Astrocyte of the hippocampus (primary cell): ENCODE results near the gene LY6G6D.
"Not testable (repeated sequence)": the region's sequence is repeated elsewhere in the genome, so short reads cannot be mapped to it uniquely, and the experiment has no call there.

ENCODE experiments used
- DNase-seq: peaks from one replicate; pipeline ENCODE4 v3.0.0; 2011; ENCODE audit warnings: low read depth, low spot score

LY6G6D gene

DNA sequence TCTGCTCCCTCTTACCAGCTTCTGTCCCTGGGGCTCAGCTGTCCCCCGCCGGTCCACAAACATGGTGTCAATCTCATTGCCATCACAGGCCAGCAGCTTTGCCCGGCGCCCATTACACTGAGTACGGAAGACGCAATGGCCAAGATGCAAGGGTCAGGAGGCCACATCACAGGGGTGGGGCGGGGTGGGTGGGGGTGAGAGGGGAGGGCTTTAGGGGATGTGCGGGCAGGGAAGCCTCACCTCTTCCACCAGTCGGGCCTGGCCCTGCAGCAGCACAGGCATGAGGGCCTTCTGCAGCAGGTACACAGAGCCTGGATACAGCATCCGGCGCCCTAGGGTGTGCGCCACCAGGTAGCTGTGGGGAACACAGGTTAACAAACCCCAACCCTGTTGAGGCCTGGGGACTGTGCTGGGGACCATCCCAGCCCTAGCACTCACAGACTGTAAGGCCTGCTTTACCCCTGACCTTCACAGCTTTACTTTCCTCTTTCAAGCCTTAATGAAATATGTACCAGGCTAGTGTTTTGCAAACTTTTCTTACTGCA lies 23.5 kb upstream of the LY6G6D start:
- DNase-seq = no peak

DNA sequence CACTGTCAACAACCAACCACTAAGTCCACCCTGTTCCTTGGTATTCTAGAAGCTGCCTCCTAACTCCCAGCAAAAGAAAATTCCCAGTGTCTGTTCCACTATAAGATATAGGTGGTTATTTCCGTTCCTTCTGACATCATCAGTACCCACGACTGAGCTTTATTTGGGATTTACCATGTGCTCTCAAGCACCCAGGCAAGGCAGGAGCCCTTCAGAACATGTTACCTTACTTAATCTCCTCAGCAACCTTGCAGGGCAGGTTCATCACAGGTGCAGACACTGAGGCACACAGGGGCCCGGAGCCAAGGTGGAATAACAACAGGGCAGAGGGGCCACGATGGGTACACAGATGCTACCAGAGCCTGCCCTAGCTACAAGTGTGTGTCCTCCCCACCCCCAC lies 22.8 kb upstream of the LY6G6D start:
- no peak for DNase-seq

DNA sequence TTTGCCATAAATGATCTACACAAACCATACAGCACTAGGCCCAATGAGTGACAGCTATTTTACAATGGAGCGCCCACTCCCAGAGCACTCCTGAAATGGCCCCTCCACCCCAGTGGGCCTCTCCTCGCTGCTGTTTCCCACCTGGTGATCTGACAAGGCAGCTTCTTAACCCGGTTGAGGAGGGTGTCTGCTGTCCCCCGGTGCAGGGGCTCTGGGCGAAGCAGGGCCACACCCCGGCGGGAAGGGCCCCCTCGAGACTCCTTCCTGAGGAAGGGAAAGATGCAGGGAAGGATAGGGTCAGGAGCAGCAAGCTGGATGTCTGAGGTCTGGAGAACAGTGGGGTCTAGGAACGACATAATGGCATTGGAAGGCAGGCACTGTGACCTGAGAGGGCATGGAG lies 22.3 kb upstream of the LY6G6D start:
- DNase-seq = no peak

DNA sequence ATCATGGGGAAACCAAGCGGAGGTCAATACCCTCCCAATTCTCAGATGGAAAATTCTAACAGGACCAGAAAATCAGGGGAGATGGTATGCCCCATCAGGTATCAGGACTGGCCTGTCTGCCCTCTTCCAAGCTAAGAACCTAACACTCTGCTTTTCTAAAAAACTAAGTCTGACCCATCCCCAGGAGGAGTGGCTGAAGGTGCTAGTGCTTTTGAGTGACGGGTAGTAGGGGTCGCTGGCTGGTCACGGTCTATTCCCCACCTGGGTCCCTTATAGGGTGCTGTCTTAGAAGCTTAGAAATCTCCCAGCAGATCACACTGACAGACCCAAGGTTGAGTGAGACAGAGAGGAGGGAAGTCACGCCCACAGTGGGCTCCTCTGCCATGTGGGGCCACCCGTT lies 21.6 kb upstream of the LY6G6D start:
- no peak for DNase-seq

DNA sequence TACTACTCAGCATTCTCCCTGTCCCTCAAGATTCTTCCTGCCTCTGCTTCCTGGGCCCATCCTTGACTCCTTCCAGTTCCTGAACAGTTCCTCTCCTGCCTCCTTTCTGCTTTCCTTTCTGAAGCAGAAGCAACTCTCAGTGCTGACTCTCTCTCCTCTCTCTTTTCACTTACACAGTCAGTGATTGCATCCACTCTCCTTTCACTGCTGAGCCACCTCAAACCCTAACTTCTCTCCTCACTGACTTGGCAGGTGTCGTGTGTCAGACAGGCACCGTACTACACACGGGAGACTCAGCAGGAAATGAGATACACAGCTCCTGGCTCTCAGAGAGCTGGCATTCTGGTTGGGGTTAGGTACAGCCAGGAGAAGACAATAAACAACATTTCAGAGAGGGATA lies 17.6 kb upstream of the LY6G6D start:
- no peak for DNase-seq

DNA sequence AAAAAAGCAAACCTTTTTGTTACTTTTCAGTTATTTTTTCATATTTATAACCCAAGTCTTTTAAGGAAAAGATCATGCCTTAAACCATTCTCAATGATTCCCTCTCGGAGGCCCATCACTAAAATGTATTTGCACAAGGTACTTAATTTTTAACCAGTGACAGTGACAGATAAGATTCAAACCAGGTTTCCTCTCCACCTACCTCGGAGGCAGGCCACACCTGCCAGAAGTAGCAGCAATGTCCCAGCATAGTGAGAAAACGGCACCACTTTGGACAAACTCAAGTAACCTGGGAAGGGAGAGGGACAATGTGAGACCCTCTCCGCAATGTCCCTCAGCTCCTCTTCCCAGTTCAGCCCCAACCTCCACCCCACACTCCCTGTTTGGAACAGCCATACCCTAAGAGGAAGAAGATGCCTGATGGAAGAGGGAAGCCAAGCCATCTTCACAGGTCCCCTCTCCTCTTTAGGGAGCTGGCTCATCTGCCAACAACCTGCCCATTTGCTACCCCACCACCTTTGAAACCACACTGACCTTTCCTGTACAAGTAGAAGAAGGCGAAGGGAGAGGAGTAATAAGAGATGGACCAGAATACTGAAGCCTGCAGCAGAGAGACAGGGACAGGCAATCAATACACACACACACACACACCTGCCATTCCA lies 14.3 kb upstream of the LY6G6D start:
- no peak for DNase-seq

DNA sequence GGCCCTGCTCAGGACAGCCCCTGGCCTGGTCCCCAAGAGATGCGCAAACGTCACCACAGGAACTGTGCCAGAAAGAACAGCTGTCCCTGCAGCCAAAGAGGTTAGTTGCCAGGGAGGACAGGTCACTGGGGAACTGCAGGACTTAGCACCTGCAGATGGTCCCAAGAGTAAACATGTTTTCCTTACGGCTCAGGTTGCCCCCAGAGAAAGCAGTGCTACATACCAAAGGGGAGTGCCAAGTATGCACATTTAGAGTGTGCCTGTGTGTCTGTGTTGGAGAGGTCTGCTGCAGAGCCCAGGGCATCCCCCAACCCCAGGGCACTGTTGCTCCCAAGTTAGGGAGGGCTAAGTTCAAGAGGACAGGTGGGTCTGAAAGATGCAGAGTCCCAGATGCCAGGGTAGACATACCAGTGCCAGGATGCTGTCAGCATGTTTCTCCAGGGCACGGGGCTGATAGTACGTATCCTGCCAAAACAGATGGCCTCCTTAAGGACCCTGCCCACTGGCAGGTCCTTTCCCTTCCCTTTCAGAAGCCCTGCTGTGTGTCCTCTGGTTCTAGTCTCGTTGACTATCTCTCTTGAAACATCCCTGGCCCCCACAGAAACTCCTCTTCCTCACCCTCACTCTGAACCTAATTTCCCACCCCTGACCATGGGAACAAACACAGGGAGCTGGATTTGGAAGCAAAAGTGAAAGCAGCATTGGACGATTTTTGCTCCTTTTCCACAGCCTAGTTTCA lies 13.3 kb upstream of the LY6G6D start:
- peak; percentile 41 for DNase-seq

DNA sequence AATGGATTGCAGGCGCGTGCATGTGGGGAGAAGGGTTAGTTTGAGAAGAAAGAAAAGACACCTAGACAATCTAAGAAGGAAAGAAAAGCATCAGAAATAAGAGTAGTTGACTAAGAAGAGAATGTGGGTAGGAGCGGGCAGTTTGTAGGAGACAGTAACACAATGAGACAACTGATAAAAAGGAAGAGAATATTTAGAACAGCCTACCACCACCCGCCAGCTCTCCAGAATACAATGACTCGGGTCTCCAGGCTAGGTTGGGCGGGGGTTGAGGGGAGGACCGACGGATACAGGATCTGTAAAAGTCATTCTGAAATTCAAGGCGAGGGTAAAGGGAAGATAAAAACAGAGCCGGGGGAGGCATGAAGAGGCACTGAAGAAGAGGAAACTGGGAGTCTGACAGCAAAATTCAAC lies 12.7 kb upstream of the LY6G6D start:
- no peak for DNase-seq

DNA sequence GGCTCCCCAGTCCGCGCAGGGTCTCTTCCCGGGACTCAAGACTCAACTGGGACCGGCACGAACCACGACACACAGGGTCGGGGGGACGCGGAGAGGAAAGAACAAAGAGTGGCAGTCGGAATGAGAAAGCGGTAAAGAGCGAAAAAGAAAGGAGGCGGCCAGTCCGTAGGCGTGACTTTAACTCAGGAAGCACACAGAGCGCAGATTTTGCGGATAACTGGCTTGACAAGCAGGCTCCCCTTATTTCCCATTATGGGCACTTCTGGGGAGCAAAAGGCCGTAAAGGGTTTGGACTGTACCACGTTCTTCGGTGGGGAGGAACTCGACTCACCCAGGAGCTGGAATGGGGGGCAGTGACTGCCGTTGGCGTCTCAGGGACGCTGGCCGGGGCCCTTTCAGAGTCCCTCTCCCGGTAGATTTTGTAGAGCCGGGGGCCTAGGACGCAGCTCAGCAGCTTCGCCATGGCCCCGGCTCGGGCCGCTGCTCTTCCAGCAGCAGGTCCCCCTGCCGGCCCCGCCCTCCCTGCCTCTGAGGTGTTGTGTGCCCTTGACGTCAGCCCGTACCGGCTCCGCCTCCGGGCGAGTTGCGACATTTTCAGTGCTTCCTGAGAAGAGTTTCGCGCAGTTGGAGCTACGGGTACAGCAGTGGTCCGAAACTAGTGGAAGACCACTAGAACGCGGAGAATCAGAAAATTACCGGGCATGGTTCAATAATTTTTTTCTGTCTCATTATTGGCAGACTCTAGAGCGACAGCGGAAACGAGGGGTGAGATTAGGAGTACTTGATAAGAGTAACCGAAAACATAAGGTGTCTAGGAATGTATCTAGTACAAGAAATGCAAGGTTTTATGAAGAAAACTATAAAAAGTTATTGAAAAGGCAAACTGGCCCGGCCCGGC lies 12.1 kb upstream of the LY6G6D start, which contains the start of gene ABHD16A:
TSS of gene ABHD16A (minus strand) at position 506 of the 898 bp plus-strand sequence. CDS start at position 463, 43 bp downstream.
- DNase-seq = peak; percentile 99

DNA sequence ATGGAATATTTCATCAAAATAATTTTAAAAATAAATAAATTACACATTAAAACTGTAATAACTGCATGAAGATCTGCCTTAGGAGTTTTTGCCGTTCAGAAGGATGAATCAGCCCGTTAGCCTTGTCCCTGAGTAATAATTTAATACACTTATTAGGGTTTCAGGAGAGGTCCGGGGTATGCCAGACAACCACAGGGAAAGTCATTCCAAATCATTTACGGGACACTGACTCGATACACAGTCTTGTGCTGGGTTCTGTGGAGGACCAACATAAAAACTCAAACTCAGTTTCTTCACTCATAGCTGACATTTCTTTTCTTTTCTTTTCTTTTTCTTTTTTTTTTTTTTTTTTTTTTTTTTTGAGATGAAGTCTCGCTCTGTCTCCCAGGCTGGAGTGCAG lies 9.2 kb upstream of the LY6G6D start:
- DNase-seq = no peak

DNA sequence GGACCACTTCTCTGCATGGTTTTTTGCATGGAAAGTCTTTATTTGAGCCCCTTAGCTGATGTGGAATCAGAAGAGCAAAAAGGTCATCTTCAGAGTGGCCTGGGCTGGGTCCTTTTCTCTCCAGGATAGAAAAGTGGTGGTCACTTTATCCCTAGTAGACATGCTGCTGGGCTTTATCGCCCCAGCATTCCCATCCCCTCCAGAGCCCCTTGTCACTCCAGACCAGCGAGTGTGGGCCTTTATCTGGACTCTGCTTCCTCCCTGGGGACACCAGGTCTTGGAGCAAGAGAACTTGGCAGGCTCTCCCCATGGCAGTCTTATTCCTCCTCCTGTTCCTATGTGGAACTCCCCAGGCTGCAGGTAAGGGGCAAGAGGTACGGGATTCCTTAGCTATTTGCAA lies 8.5 kb upstream of the LY6G6D start, which contains the start of gene LY6G6F:
TSS of gene LY6G6F (plus strand) at position 268 of the 400 bp plus-strand sequence. CDS start at position 309, 41 bp downstream.
- no peak for DNase-seq

DNA sequence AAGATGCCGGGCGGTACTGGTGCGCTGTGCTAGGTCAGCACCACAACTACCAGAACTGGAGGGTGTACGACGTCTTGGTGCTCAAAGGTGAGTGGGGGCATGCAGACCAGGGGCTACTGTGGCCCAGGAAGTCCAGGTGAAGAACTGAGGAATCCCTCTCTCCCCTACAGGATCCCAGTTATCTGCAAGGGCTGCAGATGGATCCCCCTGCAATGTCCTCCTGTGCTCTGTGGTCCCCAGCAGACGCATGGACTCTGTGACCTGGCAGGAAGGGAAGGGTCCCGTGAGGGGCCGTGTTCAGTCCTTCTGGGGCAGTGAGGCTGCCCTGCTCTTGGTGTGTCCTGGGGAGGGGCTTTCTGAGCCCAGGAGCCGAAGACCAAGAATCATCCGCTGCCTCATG lies 7.4 kb upstream of the LY6G6D start:
- no peak for DNase-seq

DNA sequence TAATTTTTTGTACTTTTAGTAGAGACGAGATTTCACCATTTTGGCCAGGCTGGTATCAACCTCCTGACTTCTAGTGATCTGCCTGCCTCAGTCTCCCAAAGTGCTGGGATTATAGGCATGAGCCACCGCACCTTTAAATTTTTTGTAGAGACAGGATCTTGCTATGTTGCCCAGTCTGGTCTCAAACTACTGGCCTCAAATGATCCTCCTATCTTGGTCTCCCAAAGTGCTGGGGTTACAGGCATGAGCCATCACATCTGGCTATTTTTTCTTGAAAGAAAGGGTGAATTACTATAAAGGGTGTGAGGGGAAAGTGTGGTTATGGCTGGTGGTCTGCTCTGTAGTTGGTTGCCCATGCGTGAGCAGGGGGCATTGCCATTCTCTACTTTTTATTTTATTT lies 6.9 kb upstream of the LY6G6D start:
- DNase-seq = no peak

DNA sequence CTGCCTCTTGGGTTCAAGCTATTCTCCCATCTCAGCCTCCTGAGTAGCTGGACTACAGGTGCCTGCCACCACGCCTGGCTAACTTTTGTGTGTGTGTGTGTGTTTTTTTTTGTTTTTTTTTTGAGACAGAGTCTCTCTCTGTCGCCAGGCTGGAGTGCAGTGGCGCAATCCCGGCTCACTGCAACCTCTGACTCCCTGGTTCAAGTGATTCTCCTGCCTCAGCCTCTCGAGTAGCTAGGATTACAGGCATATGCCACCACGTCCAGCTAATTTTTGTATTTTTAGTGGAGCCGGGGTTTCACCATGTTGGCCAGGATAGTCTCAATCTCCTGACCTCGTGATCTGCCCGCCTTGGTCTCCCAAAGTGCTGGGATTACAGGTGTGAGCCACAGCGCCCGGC lies 6.0 kb upstream of the LY6G6D start:
- DNase-seq = not testable (repeated sequence)

DNA sequence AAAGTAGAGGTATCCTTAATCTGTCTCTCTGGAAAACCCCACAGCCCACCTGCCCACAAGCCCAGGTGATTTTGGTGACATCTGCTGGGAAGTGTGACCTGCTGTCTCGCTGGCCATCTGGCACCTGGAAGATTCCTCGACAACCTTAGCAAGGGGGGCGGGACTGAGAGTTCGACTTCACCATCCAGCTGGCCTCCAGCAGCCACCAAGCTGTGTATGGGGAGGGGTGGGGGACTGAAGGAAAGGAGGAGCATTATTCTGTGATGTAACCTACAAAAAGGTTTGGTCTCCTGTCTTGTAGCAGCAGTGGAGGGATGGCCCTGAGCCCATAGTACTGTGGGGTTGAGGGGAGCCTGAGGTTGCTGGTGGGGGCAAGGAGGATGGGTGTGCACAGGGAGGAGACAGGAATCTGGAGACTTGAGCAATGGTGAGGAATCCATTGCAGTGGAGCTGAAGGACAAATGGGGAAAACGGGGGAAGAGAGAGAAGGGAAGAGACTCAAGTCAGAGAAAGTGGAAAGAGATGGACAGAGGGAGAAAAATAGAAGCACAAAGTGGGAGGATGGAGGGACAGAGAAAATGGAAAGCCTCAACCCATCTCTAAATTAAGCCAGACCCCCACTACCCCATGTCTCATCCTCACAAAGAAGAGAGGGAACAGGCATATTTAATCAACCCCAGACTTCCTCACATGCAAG lies 4.5 kb upstream of the LY6G6D start:
- no peak for DNase-seq

DNA sequence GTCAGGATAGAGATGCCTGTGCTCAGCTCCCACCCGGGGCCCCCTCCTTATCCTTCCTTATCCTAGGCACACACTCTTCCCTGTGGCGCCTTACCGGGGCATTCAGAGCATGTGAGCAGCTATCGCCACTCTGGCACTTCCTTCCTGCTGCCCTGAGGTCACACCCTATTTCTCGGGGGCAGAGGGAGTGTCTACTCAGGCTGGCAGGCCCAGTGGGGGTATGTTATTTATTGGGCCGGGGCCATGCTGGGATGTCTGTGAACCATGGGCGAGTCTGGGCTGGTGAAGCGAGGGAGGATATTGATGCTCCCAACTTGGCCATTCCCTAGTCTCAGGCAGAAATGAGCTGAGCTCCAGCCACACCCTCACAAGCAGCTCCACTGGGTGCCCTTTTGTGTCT lies 3.9 kb upstream of the LY6G6D start:
- no peak for DNase-seq

DNA sequence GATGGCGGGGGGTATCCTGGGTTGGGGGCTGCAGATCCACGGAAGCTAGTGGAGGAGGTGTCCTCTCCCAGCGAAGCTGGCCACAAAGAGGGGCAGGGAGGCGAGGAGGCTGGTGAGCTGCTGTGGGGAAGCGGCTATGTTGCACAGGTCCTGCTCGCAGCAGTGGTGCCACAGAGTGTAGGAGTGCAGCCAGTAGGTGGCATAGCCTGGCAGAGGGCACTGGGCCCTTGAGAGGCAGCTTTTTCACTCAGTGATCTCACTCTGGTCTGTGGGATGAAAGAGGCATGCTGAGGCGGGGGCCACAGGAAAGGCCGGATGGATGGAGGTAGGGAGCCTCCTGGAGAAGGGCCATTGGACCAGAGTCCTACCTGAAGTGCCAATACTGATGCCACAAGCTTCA lies 2.9 kb upstream of the LY6G6D start:
- DNase-seq = no peak

DNA sequence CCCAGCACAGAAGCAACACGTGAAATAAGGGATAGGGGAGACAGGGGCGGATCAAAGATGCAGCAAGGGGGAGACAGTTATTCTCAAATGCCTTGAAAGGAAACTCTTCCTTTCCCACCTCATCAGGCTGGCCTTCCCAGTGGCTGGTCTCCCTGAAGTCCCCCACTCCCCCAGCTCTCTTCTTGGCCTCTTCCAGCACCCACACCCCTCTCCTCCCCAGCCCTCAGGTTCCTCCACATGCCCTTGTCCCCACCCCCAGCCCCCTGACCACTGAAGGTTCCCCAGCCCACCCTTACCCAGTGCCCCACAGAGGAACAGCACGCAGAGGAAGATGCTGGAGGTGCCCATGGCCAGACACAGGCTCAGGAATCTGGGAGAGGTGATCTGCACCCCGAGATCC lies 1.7 kb upstream of the LY6G6D start:
- no peak for DNase-seq

DNA sequence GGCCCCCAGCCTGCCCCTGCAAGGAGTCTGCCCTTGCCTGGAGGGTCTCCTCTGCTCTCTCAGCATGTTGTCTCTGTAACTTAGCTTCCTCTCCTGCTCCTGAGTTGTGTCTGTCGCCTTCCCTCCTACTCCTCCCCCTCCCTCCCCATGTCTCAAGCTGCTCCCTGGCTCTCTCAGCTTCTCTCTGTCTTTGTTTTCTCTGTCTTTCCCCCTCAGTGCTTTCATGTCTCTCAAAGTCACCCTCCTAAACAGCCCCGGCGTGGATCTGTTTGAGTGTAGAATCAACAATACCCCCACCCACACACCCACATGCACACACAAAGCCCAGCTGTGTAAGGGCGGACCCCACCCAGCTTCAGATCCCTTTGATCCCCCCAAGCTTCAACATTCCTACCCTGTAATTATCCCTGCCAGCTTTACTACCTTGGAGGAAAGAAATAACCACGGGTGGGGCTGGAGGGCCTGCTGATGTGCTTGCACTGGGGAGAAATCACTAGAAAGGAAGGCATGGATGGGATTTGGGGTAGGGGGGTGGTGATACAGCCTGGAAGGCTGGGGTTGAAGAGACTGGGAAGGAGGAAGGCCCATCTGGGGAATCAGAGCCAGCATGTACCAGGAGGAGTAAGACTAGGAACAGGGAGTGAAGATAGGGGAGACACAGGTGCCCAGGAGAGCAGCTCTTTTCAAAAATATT lies 1.0 kb upstream of the LY6G6D start:
- DNase-seq = no peak

DNA sequence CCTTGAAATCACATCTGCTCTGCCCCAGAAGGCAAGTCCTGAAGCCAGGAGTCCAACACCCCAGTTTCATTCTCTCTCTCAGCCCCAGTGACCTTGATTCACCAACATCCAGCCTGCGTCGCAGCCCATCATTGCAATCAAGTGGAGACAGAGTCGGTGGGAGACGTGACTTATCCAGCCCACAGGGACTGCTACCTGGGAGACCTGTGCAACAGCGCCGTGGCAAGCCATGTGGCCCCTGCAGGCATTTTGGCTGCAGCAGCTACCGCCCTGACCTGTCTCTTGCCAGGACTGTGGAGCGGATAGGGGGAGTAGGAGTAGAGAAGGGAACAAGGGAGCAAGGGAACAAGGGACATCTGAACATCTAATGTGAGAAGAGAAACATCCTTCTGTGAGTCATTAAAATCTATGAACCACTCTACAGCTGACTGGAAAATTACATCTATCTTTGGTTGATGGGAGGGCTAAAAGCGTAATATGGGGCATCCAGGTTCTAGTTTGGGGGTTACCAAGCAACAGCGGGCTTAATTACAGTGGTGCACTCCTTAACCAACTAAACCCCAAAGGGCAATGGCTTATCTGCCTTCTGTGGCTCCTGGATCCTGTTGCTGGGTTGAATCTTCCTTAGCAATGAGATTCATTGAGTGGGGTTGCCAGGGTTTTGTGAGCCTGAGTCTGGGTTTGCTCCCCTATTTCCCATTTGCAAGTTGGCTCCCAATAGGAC lies 2.5 kb downstream of the LY6G6D start:
- DNase-seq = no peak
